Lower lobe of right lung (tissue), 2 donors: ENCODE measurements around the gene IL27RA. TPM values are rescaled to one million over a fixed set of nuclear protein-coding genes. Genes with fewer than 3 reads are reported as not detected.

Source experiments
- ATAC-seq, 2 donors: fragments of 200-7000 bp; cut with Tn5 transposase; one replicate each; pipeline ENCODE4 v1.9.1; 2020 to 2022; ENCODE audit warnings: mild to moderate bottlenecking in 2 of 2, moderate library complexity in 2 of 2
- DNase-seq: peaks from one replicate; pipeline ENCODE4 v3.0.0-alpha.2; 2020
- H3K27ac ChIP-seq: fragments of 200-600 bp; one replicate; pipeline ENCODE4 v1.8.0; 2022
- H3K27me3 ChIP-seq: fragments of 200-600 bp; one replicate; pipeline ENCODE4 v1.8.0; 2022; ENCODE audit warnings: low read depth
- H3K36me3 ChIP-seq: fragments of 200-600 bp; one replicate; pipeline ENCODE4 v1.8.0; 2022; ENCODE audit warnings: mild to moderate bottlenecking
- H3K4me1 ChIP-seq: fragments of 200-600 bp; one replicate; pipeline ENCODE4 v1.8.0; 2022
- H3K4me3 ChIP-seq: fragments of 200-600 bp; one replicate; pipeline ENCODE4 v1.8.0; 2022; ENCODE audit warnings: mild to moderate bottlenecking
- H3K9me3 ChIP-seq: fragments of 200-600 bp; one replicate; pipeline ENCODE4 v1.8.0; 2022
- CTCF ChIP-seq: fragments of 200-600 bp; IDR thresholded peaks from one replicate; pipeline ENCODE4 v1.8.0; 2022; ENCODE audit warnings: antibody characterized with exemption, mild to moderate bottlenecking
- intact Hi-C: fragments of 100-400 bp; cut with DNase I; formaldehyde crosslinking; loops from one replicate; pipeline ENCODE4 v1.11.0; 2022
- total RNA-seq: library from RNA; stranded (reverse); fragmentation: NEBNext Ultra II Directional; extraction: Animal tissue kit (Norgen Biotek cat#: 25700); gene quantifications from one replicate; pipeline ENCODE4 v1.2.1, GENCODE V29; 2021
- donor health status: DM: no; HTN: yes; CAD: no; lungs with severe emphysema.

Gene IL27RA
- total RNA-seq, 1 donor from 2014 or later = 20.4 TPM

GRCh38 chr19:14056069-14056666 is 24.6 kb downstream of the IL27RA start:
- intact Hi-C loops = no loop called here
- no peaks in the 10 kb centered on the region for H3K9me3 ChIP-seq
- ATAC-seq (no peak), DNase-seq (no peak)
- peaks cover 14% of the 10 kb centered on the region for H3K36me3 ChIP-seq
- H3K27ac ChIP-seq = no peak overlapping the region
- peaks cover 7% of the 10 kb centered on the region for H3K4me1 ChIP-seq
- TF ChIP-seq CTCF = no peak
- H3K27me3 ChIP-seq = peaks cover 18% of the 10 kb centered on the region
- H3K4me3 ChIP-seq = no peak overlapping the region

- Histone ChIP-seq H3K36me3 (peaks cover 7% of the 10 kb centered on the region), H3K4me1 (peaks cover 7% of the 10 kb centered on the region), H3K27me3 (peaks cover 25% of the 10 kb centered on the region), H3K9me3 (no peaks in the 10 kb centered on the region), H3K27ac (no peak overlapping the region), H3K4me3 (peak overlapping the region; percentile 30)
- DNase-seq (no peak), ATAC-seq (no peak)
- intact Hi-C loops = no loop called here
- no peak for TF ChIP-seq CTCF
These were observed 25.3 kb downstream of the IL27RA start for GRCh38 chr19:14056741-14057356.

- Histone ChIP-seq H3K27me3 (peaks cover 27% of the 10 kb centered on the region), H3K9me3 (no peaks in the 10 kb centered on the region), H3K27ac (no peak overlapping the region), H3K4me3 (no peak overlapping the region), H3K4me1 (peaks cover 7% of the 10 kb centered on the region), H3K36me3 (no peaks in the 10 kb centered on the region)
- ATAC-seq (no peak), DNase-seq (no peak)
- intact Hi-C loops = no loop called here
- TF ChIP-seq CTCF = no peak
These were observed 26.9 kb downstream of the IL27RA start for GRCh38 chr19:14058182-14059092.

- Histone ChIP-seq H3K36me3 (no peaks in the 10 kb centered on the region), H3K27me3 (peaks cover 27% of the 10 kb centered on the region), H3K9me3 (no peaks in the 10 kb centered on the region), H3K27ac (no peak overlapping the region), H3K4me1 (peaks cover 7% of the 10 kb centered on the region), H3K4me3 (no peak overlapping the region)
- no peak for ATAC-seq
- no peak for DNase-seq
- peak; percentile 58 for TF ChIP-seq CTCF
- intact Hi-C loops = no loop called here
These were observed 27.5 kb downstream of the IL27RA start for GRCh38 chr19:14059093-14059480.

- Histone ChIP-seq H3K36me3 (no peaks in the 10 kb centered on the region), H3K27me3 (peaks cover 27% of the 10 kb centered on the region), H3K27ac (no peak overlapping the region), H3K4me3 (no peak overlapping the region), H3K9me3 (no peaks in the 10 kb centered on the region), H3K4me1 (peaks cover 7% of the 10 kb centered on the region)
- no peak for TF ChIP-seq CTCF
- intact Hi-C loops = no loop called here
- DNase-seq (no peak), ATAC-seq (no peak)
These were observed 28.1 kb downstream of the IL27RA start for GRCh38 chr19:14059652-14060155.
